Nephron (organoid): ENCODE measurements around the gene ANKRD13D.

ENCODE experiments used
- H3K27ac Mint-ChIP-seq, 3 experiments: 2 replicates each; pipeline ENCODE4 v1.8.0; 2020; ENCODE audit warnings: mixed read lengths in 3 of 3, mild to moderate bottlenecking in 2 of 3, moderate library complexity in 1 of 3
- H3K27me3 Mint-ChIP-seq: 2 replicates; pipeline ENCODE4 v1.8.0; 2021; ENCODE audit warnings: low read depth, mild to moderate bottlenecking, moderate library complexity, mixed read lengths
- H3K36me3 Mint-ChIP-seq: 2 replicates; pipeline ENCODE4 v1.8.0; 2020; ENCODE audit warnings: low read depth, mixed read lengths
- H3K4me1 Mint-ChIP-seq: 2 replicates; pipeline ENCODE4 v1.8.0; 2020; ENCODE audit warnings: mixed read lengths
- H3K4me3 Mint-ChIP-seq, 3 experiments: 2 replicates each; pipeline ENCODE4 v1.8.0; 2020; ENCODE audit warnings: mild to moderate bottlenecking in 3 of 3, mixed read lengths in 3 of 3, moderate library complexity in 2 of 3
- H3K9me3 Mint-ChIP-seq: 2 replicates; pipeline ENCODE4 v1.8.0; 2020; ENCODE audit warnings: mixed read lengths
- TF ChIP-seq, protein P1 (sequence below), 3 experiments: fragments of 200-600 bp; sonication (generic); IDR thresholded peaks; one replicate each; pipeline ENCODE4 v1.5.0; 2021; ENCODE audit warnings: antibody characterized with exemption in 3 of 3; ENCODE audit not compliant: unreplicated experiment in 3 of 3

Gene ANKRD13D

DNA sequence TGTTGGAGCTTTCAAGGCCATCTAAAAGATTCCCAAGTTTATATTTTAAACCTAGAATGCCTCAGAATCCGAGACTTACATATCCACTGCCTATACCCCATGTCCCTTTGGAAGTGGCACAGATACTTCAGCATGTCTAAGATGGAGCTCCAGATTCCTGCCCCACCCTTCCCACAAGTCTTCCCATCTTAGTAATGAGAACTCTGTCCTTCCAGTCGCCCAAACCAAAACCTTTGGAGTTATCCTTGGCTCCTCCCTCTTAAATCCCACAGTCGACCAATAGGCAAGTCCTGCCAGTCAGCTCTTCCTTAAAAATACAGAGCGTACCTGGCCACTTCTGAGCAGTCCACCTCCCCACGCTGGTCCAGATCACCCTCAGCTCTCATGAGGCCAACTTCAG lies 59.9 kb downstream of the ANKRD13D start:
- peaks cover 12% of the 10 kb centered on the region for H3K4me1 Mint-ChIP-seq
- H3K27me3 Mint-ChIP-seq: no peaks in the 10 kb centered on the region

DNA sequence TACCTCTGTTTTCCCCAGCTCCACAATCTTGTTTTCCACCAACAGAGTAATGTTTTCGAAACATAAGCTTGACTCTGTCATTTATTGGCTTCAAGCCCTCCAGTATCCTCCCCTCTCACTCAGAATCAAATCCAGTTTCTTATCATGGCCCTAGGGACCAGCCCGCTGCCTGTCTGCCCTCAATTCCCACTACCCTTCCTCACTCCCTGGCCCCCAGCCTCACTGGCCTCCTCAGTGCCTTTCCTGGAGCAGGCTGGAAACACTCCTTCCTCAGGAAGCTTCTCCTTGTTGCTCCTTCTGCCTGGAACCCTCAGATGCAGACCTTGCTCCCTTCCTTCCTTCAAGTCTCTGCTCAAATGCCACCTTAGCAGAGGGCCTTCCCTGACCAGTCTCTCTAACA lies 60.4 kb downstream of the ANKRD13D start:
- no peaks in the 10 kb centered on the region for H3K9me3 Mint-ChIP-seq
- no peak overlapping the region for H3K4me3 Mint-ChIP-seq
- H3K36me3 Mint-ChIP-seq: no peaks in the 10 kb centered on the region
- H3K4me1 Mint-ChIP-seq: peaks cover 16% of the 10 kb centered on the region
- no peaks in the 10 kb centered on the region for H3K27me3 Mint-ChIP-seq
- no peak overlapping the region for H3K27ac Mint-ChIP-seq
- TF ChIP-seq, protein P1, sequence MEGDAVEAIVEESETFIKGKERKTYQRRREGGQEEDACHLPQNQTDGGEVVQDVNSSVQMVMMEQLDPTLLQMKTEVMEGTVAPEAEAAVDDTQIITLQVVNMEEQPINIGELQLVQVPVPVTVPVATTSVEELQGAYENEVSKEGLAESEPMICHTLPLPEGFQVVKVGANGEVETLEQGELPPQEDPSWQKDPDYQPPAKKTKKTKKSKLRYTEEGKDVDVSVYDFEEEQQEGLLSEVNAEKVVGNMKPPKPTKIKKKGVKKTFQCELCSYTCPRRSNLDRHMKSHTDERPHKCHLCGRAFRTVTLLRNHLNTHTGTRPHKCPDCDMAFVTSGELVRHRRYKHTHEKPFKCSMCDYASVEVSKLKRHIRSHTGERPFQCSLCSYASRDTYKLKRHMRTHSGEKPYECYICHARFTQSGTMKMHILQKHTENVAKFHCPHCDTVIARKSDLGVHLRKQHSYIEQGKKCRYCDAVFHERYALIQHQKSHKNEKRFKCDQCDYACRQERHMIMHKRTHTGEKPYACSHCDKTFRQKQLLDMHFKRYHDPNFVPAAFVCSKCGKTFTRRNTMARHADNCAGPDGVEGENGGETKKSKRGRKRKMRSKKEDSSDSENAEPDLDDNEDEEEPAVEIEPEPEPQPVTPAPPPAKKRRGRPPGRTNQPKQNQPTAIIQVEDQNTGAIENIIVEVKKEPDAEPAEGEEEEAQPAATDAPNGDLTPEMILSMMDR (IDR thresholded peaks at IDR 0.05; ENCODE audit: unreplicated experiment in 3 of 3): no peak

More for the DNA sequence above, 59.9 kb downstream of the ANKRD13D start:
- Mint-ChIP-seq H3K36me3 (no peaks in the 10 kb centered on the region), H3K4me3 (no peak overlapping the region), H3K9me3 (no peaks in the 10 kb centered on the region), H3K27ac (no peak overlapping the region)
- TF ChIP-seq, protein P1 (IDR thresholded peaks at IDR 0.05; ENCODE audit: unreplicated experiment in 3 of 3): no peak

DNA sequence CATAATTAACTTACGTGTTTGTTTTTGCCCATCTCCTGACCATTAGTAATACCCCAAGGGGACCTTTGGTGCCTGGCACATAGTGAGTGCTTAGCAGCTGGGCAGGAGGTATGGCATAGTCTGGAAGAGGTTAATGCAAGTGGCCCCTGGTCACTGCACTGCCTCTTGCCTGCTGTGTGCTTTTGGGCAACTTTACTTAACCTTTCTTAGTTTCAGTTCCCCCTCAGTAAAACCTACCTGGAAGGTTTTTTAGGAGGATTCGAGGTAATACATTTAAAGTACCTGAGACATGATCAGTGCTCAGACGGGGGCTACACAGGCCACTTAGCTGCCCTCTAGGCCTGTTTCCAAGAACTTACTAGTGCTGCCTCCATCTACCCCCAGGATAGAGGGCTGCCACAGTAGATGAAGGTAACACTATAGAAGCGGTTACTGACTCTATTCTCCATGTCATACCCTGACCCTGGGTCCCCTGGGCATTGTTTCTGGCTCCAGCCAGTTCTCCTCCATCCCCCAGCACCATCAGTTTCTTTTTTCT lies 60.9 kb downstream of the ANKRD13D start:
- Mint-ChIP-seq H3K4me3 (no peak overlapping the region), H3K36me3 (no peaks in the 10 kb centered on the region), H3K9me3 (no peaks in the 10 kb centered on the region), H3K27me3 (no peaks in the 10 kb centered on the region), H3K4me1 (peaks cover 22% of the 10 kb centered on the region), H3K27ac (no peak overlapping the region)
- TF ChIP-seq, protein P1 (IDR thresholded peaks at IDR 0.05; ENCODE audit: unreplicated experiment in 3 of 3): no peak

DNA sequence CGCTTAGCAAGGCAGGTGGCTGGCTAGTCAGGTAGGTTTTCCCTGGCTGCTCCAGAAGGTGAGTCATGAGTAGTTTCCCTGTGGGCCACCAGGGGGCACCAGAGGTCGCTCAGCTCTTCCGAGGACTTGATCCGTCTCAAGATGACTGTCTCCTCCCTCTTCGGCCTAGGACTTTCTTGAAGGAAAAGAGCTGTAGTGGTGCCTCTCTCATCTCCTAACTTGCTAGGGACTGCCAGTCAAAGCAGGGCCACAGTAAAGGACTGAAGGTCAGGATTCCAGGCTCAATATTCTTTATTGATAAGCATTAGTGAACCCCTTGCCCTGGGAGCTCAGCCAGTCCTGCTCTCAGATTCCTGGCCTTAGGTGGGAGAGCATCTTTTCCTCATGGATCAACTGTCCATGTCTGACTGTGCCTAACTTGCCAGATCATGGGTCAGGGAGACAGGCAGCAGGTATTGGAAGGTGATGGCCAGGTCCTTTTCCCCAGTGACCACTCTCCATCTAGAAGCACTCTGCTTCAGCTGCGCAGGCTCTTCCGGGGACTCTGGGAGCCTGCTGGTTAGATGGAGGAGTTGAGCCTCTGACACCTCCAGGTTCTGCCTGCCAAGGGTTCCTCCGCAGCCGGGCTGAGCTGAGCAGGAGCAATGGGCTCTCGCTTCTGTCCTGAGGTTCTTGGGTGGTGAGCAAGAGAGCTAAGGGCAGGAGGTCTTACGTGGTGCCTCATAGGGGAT lies 62.3 kb downstream of the ANKRD13D start:
- peak overlapping the region; percentile 85 to 88 (median 87) for H3K27ac Mint-ChIP-seq
- peaks cover 31% of the 10 kb centered on the region for H3K4me1 Mint-ChIP-seq
- TF ChIP-seq, protein P1 (IDR thresholded peaks at IDR 0.05; ENCODE audit: unreplicated experiment in 3 of 3): peak; percentile 84 to 93 (median 89)
- H3K9me3 Mint-ChIP-seq: no peaks in the 10 kb centered on the region
- no peaks in the 10 kb centered on the region for H3K36me3 Mint-ChIP-seq
- H3K27me3 Mint-ChIP-seq: no peaks in the 10 kb centered on the region
- peak overlapping the region; percentile 69 to 84 (median 79) for H3K4me3 Mint-ChIP-seq
